MM.1S (cell line): ENCODE measurements around the gene JAK3.
"Not testable (repeated sequence)": the region's sequence is repeated elsewhere in the genome, so short reads cannot be mapped to it uniquely, and the experiment has no call there.

ENCODE experiments used
- EZH2 ChIP-seq: fragments of 300-600 bp; sonication (generic); optimal IDR thresholded peaks from 2 replicates; pipeline ENCODE3; 2017; ENCODE audit warnings: low read depth, mild to moderate bottlenecking, antibody characterized with exemption, low read length, mixed read lengths
- EZH2phosphoT487 ChIP-seq: fragments of 300-600 bp; sonication (generic); IDR thresholded peaks from 2 replicates; pipeline ENCODE4 v1.6.1; 2018; ENCODE audit warnings: antibody characterized with exemption, low read length

DNA sequence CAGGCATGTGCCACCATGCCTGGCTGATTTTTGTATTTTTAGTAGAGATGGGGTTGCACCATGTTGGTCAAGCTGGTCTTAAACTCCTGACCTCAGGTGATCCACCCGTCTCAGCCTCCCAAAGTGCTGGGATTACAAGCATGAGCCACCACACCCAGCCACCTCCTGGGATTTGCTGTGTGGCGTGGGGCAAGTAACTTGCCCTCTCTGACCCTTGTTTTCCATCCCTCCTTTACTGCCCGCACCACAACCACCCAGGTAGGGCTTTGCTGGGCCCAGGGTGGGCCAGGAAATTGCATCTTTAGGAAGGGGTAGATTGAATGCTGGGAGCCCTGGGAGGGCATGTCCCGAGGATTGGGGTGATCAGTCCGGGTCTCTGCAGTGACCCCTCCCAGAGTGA, 64.1 kb downstream of the JAK3 start:
- TF ChIP-seq EZH2, EZH2phosphoT487: not testable (repeated sequence)
